ENCODE data around the gene C5orf58. TPM values are rescaled to one million over a fixed set of nuclear protein-coding genes. Genes with fewer than 3 reads are reported as not detected.

C5orf58 gene
- total RNA-seq, 1 donor: not detected

GRCh38 chr5:170293273-170293672, 60.5 kb downstream of the C5orf58 start:
- no peak for TF ChIP-seq CTCF (IDR thresholded peaks at IDR 0.05; ENCODE audit: extremely low read depth, low read depth, low read length)

GRCh38 chr5:170294057-170294456, 61.3 kb downstream of the C5orf58 start:
- no peaks in the 10 kb centered on the region for H3K9me3 ChIP-seq (ENCODE audit: low read depth, low read length)
- no peak for TF ChIP-seq CTCF (IDR thresholded peaks at IDR 0.05; ENCODE audit: extremely low read depth, low read depth, low read length)
- H3K36me3 ChIP-seq (ENCODE audit: insufficient read depth, low read length): no peaks in the 10 kb centered on the region
- no peak overlapping the region for H3K27ac ChIP-seq (ENCODE audit: low read depth, low read length)
- H3K4me3 ChIP-seq (ENCODE audit: insufficient read depth, low read length): no peak overlapping the region
- H2AFZ ChIP-seq (ENCODE audit: low read length): no peak overlapping the region
- H3K27me3 ChIP-seq (ENCODE audit: insufficient read depth, low read length): peaks cover 18% of the 10 kb centered on the region
- no peak for DNase-seq (ENCODE audit: insufficient read length, low spot score, missing footprints)
- H3K79me2 ChIP-seq (ENCODE audit: insufficient read depth, low read length): no peaks in the 10 kb centered on the region
- H3K4me2 ChIP-seq (ENCODE audit: insufficient read depth, low read length): no peak overlapping the region
- H3K4me1 ChIP-seq (ENCODE audit: insufficient read depth, low read length): no peaks in the 10 kb centered on the region
- no peaks in the 10 kb centered on the region for H4K20me1 ChIP-seq (ENCODE audit: insufficient read depth, low read length)

More at GRCh38 chr5:170293273-170293672, 60.5 kb downstream of the C5orf58 start:
- no peaks in the 10 kb centered on the region for H3K9me3 ChIP-seq (ENCODE audit: low read depth, low read length)
- H3K79me2 ChIP-seq (ENCODE audit: insufficient read depth, low read length): no peaks in the 10 kb centered on the region
- no peaks in the 10 kb centered on the region for H4K20me1 ChIP-seq (ENCODE audit: insufficient read depth, low read length)
- H3K27ac ChIP-seq (ENCODE audit: low read depth, low read length): no peak overlapping the region
- H3K27me3 ChIP-seq (ENCODE audit: insufficient read depth, low read length): peaks cover 18% of the 10 kb centered on the region
- H3K4me3 ChIP-seq (ENCODE audit: insufficient read depth, low read length): no peak overlapping the region
- H3K36me3 ChIP-seq (ENCODE audit: insufficient read depth, low read length): no peaks in the 10 kb centered on the region
- H2AFZ ChIP-seq (ENCODE audit: low read length): no peak overlapping the region
- no peak for DNase-seq (ENCODE audit: insufficient read length, low spot score, missing footprints)
- H3K4me1 ChIP-seq (ENCODE audit: insufficient read depth, low read length): no peaks in the 10 kb centered on the region
- H3K4me2 ChIP-seq (ENCODE audit: insufficient read depth, low read length): no peak overlapping the region

- Histone ChIP-seq H2AFZ (ENCODE audit: low read length) (no peak overlapping the region), H3K4me1 (ENCODE audit: insufficient read depth, low read length) (no peaks in the 10 kb centered on the region), H3K79me2 (ENCODE audit: insufficient read depth, low read length) (no peaks in the 10 kb centered on the region), H3K4me2 (ENCODE audit: insufficient read depth, low read length) (no peak overlapping the region), H3K4me3 (ENCODE audit: insufficient read depth, low read length) (no peak overlapping the region), H3K36me3 (ENCODE audit: insufficient read depth, low read length) (no peaks in the 10 kb centered on the region), H4K20me1 (ENCODE audit: insufficient read depth, low read length) (no peaks in the 10 kb centered on the region), H3K9me3 (ENCODE audit: low read depth, low read length) (no peaks in the 10 kb centered on the region), H3K27ac (ENCODE audit: low read depth, low read length) (no peak overlapping the region), H3K27me3 (ENCODE audit: insufficient read depth, low read length) (peaks cover 18% of the 10 kb centered on the region)
- no peak for DNase-seq (ENCODE audit: insufficient read length, low spot score, missing footprints)
- no peak for TF ChIP-seq CTCF (IDR thresholded peaks at IDR 0.05; ENCODE audit: extremely low read depth, low read depth, low read length)
Observed at GRCh38 chr5:170294556-170294955, 61.8 kb downstream of the C5orf58 start.

Other genes with a start within 250 kb of the C5orf58 start
- not detected in 2 replicates for gene FOXI1, start 127.1 kb upstream of the C5orf58 start, total RNA-seq
- not detected in 2 replicates for gene LCP2, start 64.8 kb downstream of the C5orf58 start, total RNA-seq
- under 0.01 TPM in 2 replicates for gene KCNMB1, start 156.4 kb downstream of the C5orf58 start, total RNA-seq